NCI-H2107 treated with DMSO at 0.1 percent for 48 hours (cell line): ENCODE data around the gene SUCLA2.

Experiments used
- DNase-seq: peaks from one replicate; lab custom pipeline; 2025; ENCODE audit not compliant: unreplicated experiment; lab: John Stamatoyannopoulos, UW

Gene SUCLA2

GRCh38 chr13:47904241-47904640, 96.8 kb downstream of the SUCLA2 start:
- DNase-seq: no peak

DNA sequence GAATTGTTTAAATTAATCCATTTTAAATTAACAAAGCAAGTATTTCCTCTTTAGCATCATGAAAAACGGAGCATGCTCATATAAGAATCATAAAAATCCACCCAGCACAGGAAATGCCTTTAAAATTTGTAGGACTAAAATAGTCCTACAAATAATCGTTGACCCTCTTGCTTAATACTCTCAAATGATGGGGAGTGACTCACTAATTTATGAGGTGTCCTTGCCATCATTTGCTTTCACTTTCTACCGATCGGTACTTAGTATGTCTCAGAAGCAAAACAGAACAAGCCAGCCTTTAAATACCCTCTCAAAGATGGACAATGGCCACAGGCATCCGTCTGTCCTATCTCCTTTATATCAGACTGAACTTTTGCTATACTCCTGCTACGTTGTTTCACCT, 97.2 kb downstream of the SUCLA2 start:
- DNase-seq: no peak

- DNase-seq: no peak
These were observed 99.6 kb downstream of the SUCLA2 start for GRCh38 chr13:47901441-47901840.

DNA sequence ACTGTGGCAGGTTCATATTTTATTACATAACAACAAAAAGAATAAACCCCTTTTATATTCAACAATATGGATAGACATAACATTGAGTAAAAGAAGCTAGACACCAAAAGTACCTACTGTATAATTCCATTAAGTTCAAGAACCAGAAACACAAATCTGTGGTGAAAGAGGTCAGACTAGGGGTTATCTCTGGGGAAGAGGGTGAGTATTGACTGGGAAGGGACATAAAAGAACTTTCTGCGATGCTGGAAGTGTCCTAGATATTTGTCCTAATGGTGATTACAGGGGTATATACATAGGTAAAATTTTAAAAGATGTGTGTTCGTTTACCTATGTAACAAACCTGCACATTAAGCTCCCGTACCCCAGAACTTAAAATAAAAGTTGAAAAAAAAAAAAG, 103.0 kb downstream of the SUCLA2 start:
- no peak for DNase-seq

GRCh38 chr13:47897411-47898050, 103.5 kb downstream of the SUCLA2 start:
- no peak for DNase-seq

GRCh38 chr13:47896546-47896945, 104.5 kb downstream of the SUCLA2 start:
- no peak for DNase-seq

GRCh38 chr13:47896111-47896510, 105.0 kb downstream of the SUCLA2 start:
- no peak for DNase-seq

GRCh38 chr13:47893527-47893926, 107.5 kb downstream of the SUCLA2 start:
- DNase-seq: no peak
